Left lung (tissue), 10 donors: ENCODE measurements around the gene SPACA7. TPM values are rescaled to one million over a fixed set of nuclear protein-coding genes. Genes with fewer than 3 reads are reported as not detected.

ENCODE experiments used
- ATAC-seq: fragments of 200-7000 bp; cut with Tn5 transposase; one replicate; pipeline ENCODE4 v1.9.1; 2020; ENCODE audit warnings: moderate library complexity
- DNase-seq, 4 donors: peaks; one replicate each; pipeline ENCODE4 v3.0.0-alpha.2; 2013 to 2020
- H3K27ac ChIP-seq, 2 donors: fragments of 200-600 bp; sonication (generic) in 1 of 2; one replicate each; pipeline versions ENCODE4 v1.5.0 to v1.8.0; 2020 to 2021
- H3K27me3 ChIP-seq, 2 donors: fragments of 200-600 bp; sonication (generic) in 1 of 2; one replicate each; pipeline versions ENCODE4 v1.5.0 to v1.8.0; 2020 to 2021
- H3K36me3 ChIP-seq, 2 donors: fragments of 200-600 bp; sonication (generic) in 1 of 2; one replicate each; pipeline versions ENCODE4 v1.5.0 to v1.8.0; 2020 to 2021
- H3K4me1 ChIP-seq, 2 donors: fragments of 200-600 bp; one replicate each; pipeline ENCODE4 v1.8.0; 2021
- H3K4me3 ChIP-seq, 2 donors: fragments of 200-600 bp; sonication (generic) in 1 of 2; one replicate each; pipeline versions ENCODE4 v1.5.0 to v1.8.0; 2020 to 2021; ENCODE audit warnings: mild to moderate bottlenecking in 1 of 2
- H3K9me3 ChIP-seq, 2 donors: fragments of 200-600 bp; sonication (generic) in 1 of 2; one replicate each; pipeline versions ENCODE4 v1.5.0 to v1.8.0; 2020 to 2021
- intact Hi-C, 2 donors: fragments of 100-400 bp; cut with DNase I; formaldehyde crosslinking; loops; one replicate each; pipeline versions ENCODE4 v1.11.2 to v1.14.2; 2022
- polyA plus RNA-seq, 6 donors: library from polyadenylated mRNA; unstranded; fragments of 120-200 nt; gene quantifications; one replicate each; pipeline ENCODE4 v1.2.1, GENCODE V29; 2013; ENCODE audit not compliant: insufficient read length in 6 of 6
- total RNA-seq, 2 donors: library from RNA; stranded (reverse); fragmentation: NEBNext Ultra II Directional; extraction: Animal tissue kit (Norgen Biotek cat#: 25700); gene quantifications; one replicate each; pipeline ENCODE4 v1.2.1, GENCODE V29; 2021
- TF ChIP-seq, protein P1 (sequence below), 2 donors: fragments of 200-600 bp; sonication (generic) in 1 of 2; IDR thresholded peaks; one replicate each; pipeline versions ENCODE4 v1.5.0 to v1.8.0; 2021; ENCODE audit warnings: antibody characterized with exemption in 2 of 2
- donor health status: DM: no; HTN: yes; CAD: no.
- donor health status: DM: no; HTN: no; CAD: no.

Gene SPACA7
- total and polyA plus RNA-seq, 8 donors = 0.31 TPM; not detected in 7

DNA sequence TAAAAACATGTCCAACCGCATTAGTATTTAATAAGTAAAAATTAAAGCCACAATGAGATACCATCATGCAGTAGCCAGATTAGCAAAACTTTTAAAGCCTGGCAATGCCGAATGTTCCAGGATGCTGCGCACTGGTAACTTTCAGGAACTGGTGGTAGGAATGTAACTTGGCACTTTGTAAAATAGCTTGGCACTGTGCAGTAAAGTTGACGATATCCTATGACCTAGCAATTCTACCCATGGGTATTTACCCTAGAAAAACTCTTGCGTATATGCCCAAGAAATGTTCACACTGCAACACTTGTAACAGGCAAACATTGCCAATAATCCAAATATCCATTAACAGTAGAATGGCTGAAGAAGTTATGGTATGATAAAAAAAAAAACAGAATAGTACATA, 97.7 kb downstream of the SPACA7 start:
- intact Hi-C loops = no loop called here
- no peak for ATAC-seq
- Histone ChIP-seq H3K27me3 (no peaks in the 10 kb centered on the region), H3K36me3 (no peaks in the 10 kb centered on the region), H3K4me1 (no peaks in the 10 kb centered on the region), H3K27ac (no peak overlapping the region), H3K4me3 (no peak overlapping the region), H3K9me3 (peaks cover 0 to 3% of the 10 kb centered on the region in 2 donors)
- no peak for DNase-seq
- TF ChIP-seq, protein P1, sequence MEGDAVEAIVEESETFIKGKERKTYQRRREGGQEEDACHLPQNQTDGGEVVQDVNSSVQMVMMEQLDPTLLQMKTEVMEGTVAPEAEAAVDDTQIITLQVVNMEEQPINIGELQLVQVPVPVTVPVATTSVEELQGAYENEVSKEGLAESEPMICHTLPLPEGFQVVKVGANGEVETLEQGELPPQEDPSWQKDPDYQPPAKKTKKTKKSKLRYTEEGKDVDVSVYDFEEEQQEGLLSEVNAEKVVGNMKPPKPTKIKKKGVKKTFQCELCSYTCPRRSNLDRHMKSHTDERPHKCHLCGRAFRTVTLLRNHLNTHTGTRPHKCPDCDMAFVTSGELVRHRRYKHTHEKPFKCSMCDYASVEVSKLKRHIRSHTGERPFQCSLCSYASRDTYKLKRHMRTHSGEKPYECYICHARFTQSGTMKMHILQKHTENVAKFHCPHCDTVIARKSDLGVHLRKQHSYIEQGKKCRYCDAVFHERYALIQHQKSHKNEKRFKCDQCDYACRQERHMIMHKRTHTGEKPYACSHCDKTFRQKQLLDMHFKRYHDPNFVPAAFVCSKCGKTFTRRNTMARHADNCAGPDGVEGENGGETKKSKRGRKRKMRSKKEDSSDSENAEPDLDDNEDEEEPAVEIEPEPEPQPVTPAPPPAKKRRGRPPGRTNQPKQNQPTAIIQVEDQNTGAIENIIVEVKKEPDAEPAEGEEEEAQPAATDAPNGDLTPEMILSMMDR (IDR thresholded peaks at IDR 0.05) = no peak

DNA sequence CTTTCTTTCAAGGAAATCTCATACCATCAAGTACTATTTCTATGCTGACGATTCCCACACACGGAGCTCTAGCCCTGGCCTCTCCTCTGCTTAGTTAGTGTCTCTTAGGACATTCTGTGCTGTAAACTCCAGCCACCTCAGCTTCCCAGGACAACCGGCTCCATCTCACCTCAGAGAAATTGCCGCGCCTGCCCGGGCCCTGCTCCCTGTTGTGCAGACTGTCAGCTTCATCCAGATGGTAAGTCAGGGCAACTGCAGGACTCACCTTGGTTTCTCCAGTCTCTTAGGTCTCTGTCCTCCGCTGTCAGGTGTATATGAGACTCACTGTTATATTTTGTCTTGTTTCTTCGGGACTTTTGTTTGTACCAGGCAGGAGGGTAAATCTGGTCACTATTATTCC, 98.7 kb downstream of the SPACA7 start:
- no peaks in the 10 kb centered on the region for H3K4me1 ChIP-seq
- no peaks in the 10 kb centered on the region for H3K36me3 ChIP-seq
- no peak overlapping the region for H3K4me3 ChIP-seq
- ATAC-seq (no peak), DNase-seq (no peak)
- peaks cover 0 to 3% of the 10 kb centered on the region in 2 donors for H3K9me3 ChIP-seq
- H3K27me3 ChIP-seq = no peaks in the 10 kb centered on the region
- TF ChIP-seq, protein P1 (IDR thresholded peaks at IDR 0.05) = no peak
- H3K27ac ChIP-seq = no peak overlapping the region
- intact Hi-C loops = no loop called here

DNA sequence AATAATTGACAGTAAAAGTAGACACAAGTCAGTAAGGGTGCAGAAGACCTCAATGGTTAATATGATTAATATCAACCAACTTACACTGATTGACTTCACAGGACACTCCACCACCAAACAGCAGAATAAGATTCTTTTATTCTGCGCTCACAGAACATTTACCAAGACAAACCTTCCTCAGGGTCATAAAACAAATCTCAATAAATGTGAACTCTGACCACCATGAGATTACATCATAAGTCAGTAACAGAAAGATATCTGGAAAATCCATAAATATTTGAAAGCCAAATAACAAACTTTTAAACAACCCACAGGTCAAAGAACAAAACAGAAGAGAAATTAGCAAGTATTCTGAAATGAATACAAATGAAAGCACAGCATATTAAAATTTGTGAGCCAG, 99.7 kb downstream of the SPACA7 start:
- H3K4me3 ChIP-seq = no peak overlapping the region
- intact Hi-C loops = no loop called here
- ATAC-seq = no peak
- TF ChIP-seq, protein P1 (IDR thresholded peaks at IDR 0.05) = no peak
- no peak for DNase-seq
- no peaks in the 10 kb centered on the region for H3K4me1 ChIP-seq
- H3K9me3 ChIP-seq = peaks cover 0 to 7% of the 10 kb centered on the region in 2 donors
- no peaks in the 10 kb centered on the region for H3K27me3 ChIP-seq
- H3K36me3 ChIP-seq = no peaks in the 10 kb centered on the region
- H3K27ac ChIP-seq = no peak overlapping the region

DNA sequence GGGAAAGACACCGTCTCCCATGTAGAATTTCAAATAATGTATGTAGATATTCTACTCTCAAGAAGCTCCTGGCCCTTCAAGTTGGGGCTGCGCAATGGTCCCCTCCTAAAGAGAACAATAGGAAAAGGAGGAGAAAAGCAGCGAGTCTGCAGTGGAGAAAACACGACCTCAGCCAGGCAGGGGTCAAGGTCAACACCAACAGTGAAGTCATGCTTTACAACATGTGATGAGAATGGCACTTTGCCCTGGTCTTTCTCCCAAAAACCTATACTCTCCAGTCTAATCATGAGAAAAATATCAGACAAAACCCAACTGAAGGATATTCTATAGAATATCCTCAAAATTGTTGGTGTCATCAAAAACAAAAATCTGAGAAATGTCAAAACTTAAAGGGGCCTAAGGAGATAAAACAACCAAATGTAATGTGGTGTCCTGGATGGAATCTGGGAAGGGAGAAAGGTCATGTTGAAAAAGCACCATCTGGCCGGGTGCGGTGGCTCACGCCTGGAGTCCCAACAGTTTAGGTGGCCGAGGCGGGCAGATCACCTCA, 101.0 kb downstream of the SPACA7 start:
- Histone ChIP-seq H3K27me3 (no peaks in the 10 kb centered on the region), H3K27ac (no peak overlapping the region), H3K4me3 (no peak overlapping the region), H3K9me3 (peaks cover 0 to 7% of the 10 kb centered on the region in 2 donors), H3K4me1 (no peaks in the 10 kb centered on the region), H3K36me3 (no peaks in the 10 kb centered on the region)
- intact Hi-C loops = no loop called here
- ATAC-seq (no peak), DNase-seq (no peak)
- TF ChIP-seq, protein P1 (IDR thresholded peaks at IDR 0.05) = no peak

DNA sequence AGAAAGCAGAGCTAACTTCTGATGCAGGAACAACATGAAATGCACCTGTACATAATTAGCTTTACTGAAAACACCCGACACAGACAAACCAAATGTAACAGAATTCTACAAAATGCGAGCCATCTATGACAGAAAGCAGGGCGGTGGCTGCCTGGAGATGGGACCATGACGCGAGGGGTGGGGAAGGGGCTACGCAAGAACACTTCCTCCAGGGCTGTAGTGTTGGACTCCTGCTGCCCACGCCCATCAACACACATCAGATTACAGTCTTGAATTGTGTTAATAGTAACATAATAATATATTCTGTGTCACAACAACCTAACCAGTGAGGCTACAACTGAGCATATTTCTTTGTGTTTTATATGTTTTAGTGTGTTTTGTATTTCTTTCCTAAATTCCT, 103.2 kb downstream of the SPACA7 start:
- H3K4me3 ChIP-seq = no peak overlapping the region
- H3K27me3 ChIP-seq = no peaks in the 10 kb centered on the region
- H3K27ac ChIP-seq = no peak overlapping the region
- H3K36me3 ChIP-seq = peaks cover 0 to 8% of the 10 kb centered on the region in 2 donors
- intact Hi-C loops = no loop called here
- H3K9me3 ChIP-seq = peaks cover 0 to 7% of the 10 kb centered on the region in 2 donors
- DNase-seq (no peak), ATAC-seq (no peak)
- no peaks in the 10 kb centered on the region for H3K4me1 ChIP-seq
- TF ChIP-seq, protein P1 (IDR thresholded peaks at IDR 0.05) = no peak
